DMS153 treated with DMSO at 0.1 percent for 48 hours (cell line): ENCODE results near the gene NINJ1.
A peak's percentile ranks its signal among the peaks of the same experiment; 100 is the strongest.
"Not testable (repeated sequence)": the region's sequence is repeated elsewhere in the genome, so short reads cannot be mapped to it uniquely, and the experiment has no call there.

Experiments
- DNase-seq: peaks from one replicate; lab custom pipeline; 2025; ENCODE audit not compliant: unreplicated experiment; lab: John Stamatoyannopoulos, UW

The NINJ1 gene

DNA sequence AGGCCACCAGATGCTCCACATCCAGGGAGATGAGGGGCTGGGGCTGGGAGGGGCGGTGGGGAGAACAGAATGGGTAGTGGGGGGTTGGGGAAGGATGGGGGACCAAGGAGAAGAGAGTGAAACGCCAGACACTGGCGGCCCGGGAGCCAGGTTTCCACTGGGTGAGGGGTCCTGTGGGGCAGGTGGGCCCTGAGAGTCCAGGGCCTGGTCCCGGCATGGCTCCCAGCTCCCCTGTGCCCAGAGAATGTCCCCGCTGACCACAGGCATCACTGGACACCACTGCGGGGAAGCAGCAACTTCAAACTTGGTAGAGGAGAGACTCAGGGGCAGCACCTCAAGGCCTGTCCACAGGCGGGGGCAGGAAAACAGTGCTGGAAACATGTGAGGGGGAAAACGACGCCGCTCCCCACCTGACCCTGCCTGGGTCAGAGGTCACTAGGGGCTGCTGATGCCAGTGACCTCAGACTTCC, 13.2 kb downstream of the NINJ1 start:
- no peak for DNase-seq

DNA sequence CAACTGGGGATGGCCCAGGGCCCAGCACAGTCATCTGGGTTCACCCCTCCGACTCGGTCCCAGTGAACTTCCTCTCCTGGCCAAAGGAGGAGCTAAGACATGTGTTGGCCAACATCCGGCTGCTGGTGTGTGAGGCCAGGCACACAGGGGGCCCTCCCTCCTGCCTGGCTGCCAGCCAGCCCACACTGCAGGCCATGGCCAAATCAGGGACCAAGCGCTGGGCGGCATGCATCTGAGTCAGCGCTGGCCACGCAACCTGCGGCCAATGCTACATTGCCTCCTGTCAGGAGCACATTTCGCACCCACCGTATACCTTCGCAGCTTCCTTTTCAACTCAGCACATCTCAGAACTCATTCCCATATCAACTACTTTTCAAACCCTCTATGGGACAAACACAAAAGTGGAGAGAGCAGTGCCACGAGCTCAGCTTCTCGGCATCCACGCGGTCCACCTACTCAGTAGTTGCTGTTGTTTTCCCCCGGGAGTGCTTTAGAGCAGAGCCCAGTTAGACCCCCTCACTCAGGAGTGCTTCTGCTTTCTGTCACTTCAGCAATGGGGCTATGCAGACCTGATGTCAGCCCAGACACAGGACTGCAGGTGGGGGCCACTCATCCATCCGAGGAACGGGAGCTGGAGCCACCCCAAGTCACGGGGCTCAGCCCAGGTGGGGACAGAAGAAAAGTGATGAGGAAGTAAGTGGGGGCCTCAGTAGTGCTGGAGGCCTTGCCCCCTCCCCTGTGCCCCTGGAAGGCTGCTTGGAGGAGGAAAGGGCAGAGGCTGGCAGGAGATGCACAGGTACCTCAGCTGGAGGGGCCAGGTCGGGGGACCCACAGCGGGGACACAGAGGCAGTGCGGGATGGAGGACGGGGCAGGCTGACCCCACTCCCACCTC, 13.9 kb downstream of the NINJ1 start:
- peak; percentile 32 for DNase-seq

DNA sequence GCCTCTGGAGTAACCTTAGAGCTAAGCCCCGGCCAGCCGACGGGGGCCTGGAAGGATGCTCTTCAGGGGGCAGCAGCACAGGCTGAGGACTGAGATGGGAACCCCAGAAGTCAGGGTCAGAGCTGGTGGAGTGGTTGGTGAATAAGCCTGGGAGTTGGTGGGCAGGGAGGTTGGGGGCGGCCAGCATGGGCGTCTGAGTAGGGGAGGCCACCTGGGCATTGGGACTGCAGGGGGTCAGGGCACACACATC, 14.4 kb downstream of the NINJ1 start:
- DNase-seq: no peak

DNA sequence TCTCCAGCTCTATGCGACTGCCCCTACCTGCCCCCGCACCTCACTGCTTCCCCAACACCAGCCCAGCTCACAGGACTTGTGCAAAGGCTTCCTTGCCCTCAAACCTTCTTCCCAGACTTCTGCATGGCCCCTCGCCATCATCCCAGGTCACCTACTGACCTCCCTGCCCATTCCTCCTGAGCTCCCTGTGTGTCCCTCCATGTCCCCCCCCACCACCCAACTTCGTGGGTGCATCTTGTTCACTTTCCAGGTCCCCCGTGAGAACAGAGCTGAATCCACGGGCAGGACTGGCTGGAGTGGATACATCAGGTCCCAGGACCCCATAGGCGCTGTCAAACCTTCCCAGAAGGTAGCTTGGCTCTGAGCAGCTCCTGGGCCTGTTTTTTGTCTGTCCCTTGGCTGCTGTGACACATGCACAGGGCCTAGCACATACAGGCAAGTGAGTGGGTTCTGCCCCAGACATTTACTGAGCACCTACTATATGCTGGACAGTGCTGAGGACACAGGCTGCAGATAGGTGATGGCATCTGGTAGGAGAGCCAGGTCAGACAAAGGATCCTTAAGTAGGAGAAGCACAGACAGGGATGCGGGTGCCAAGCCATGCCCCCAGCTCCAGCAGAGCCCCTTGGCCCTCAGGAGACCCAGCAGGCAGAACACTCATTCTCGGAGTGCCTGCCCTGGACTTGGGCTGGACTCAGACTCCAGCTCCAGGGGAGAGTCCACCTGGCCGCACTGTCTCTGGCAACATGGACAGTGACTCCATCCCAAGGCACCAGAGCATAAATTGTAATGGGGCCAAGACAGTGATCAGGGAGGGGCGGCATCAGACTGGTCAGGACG, 15.0 kb downstream of the NINJ1 start:
- no peak for DNase-seq

DNA sequence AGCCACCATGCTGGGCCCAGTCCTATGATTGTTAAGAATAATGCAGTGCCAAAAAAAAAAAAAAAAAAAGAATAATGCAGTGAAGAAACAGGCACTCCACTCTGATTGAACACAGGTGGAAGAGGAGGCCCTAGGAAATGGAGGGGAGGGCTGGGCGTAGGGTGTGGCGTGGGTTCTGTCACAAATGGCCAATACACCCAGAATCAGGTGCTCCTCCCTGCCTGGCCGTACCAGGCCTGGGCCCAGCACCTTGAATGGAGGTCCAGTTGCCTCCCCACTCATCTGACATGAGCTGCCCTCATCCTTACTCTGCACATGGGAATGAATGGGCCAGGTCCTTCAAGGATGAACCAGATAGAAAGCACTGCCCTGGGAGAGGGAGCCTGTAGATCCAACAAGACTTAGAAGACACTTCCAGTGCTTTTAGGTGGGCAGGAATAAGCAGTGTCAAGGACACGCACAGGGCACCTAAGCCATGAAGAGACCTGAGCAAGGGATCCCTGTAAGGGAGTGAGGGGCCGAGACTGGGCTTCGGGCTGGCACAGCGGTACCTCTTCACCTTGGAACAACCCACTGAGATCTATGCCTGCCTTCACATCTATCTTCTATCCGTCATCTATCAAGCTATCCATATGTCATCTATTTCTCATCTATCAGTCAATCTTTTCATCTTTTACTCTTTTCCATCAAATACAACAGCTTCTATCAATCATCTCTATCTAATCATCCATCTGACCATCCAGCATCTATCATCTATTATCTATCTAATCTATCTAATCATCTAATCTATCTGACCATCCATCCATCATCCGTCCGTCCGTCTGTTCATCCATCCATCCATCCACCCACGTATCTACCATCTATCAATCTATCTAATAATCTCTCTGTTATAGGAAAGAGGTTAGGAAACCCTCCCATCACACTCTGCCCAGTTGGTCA, 15.9 kb downstream of the NINJ1 start:
- DNase-seq: no peak

DNA sequence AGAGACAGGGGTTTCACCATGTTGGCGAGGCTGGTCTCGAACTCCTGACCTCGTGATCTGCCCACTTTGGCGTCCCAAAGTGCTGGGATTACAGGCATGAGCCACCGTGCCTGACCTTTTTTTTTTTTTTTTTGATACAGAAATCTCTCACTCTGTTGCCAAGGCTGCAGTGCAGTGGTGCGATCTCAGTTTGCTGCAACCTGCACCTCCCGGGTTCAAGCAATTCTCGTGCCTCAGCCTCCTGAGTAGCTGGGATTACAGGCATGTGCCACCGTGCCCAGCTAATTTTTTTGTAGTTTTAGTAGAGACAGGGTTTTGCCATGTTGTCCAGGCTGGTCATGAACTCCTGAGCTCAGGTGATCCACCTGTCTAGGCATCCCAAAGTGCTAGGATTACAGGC, 16.5 kb downstream of the NINJ1 start:
- DNase-seq: not testable (repeated sequence)

DNA sequence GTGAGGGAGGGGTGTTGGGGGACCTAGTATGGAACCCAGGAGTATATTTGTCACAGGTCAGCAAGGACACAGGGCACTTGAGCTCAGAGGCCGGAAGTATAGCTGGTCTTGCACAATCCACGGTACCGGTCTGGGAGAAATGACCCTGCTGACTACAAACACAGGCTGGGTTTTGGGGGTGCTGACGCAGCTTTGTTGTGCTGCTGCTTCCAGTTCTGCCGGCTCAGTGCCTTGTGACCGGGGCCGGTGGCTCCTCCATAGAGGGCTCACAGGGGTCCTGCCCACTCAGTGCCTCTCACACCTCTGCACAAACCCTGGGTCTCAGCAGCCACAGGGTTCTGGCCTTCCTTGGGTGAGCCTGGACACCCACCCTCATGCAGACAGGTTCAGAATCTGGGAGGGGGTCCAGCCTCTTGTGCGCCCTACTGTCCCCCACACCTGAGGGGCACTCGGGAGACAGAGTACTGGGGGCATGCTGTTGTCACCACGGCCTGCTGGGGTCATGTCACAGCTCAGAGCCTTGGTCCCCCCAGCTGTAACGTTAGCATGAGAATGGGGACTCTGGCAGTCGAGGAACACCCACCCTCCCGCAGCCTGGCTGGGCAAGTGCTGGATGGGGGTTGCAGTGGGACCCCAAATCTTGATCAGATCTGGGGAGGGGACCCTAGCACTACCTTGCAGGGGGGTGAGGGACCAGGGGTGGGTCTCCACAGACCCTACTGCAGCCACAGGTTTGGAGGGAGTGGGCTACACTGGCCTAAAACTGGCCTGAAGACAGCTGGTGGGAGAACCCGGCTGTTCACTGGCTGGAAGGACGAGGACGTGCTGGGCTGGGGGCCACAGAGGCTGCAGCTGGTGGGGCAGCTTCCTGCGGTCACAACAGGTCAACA, 17.7 kb downstream of the NINJ1 start:
- no peak for DNase-seq

DNA sequence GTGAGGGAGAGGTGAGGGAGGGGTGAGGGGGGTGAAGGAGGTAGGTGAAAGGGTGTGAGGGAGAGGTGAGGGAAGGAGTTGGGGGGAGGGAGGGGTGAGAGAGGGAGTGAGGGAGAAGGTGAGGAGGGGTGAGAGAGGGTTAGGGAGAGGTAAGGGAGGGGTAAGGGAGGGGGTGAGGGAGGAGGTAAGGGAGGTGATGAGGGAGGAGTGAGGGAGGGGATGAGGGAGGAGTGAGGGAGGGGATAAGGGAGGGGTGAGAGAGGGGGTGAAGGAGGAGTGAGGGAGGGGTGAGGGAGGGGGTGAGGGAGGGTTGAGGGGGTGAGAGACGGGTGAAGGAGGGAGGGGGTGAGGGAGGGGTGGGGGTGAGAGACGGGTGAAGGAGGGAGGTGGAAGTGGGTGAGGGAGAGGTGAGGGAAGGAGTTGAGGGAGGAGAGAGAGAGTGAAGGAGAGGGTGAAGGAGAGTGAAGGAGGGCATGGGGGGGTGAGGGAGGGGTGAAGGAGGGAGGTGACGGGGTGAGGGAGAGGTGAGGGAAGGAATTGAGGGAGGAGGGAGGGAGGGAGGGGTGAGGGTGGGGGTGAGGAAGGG, 18.5 kb downstream of the NINJ1 start:
- DNase-seq: no peak

DNA sequence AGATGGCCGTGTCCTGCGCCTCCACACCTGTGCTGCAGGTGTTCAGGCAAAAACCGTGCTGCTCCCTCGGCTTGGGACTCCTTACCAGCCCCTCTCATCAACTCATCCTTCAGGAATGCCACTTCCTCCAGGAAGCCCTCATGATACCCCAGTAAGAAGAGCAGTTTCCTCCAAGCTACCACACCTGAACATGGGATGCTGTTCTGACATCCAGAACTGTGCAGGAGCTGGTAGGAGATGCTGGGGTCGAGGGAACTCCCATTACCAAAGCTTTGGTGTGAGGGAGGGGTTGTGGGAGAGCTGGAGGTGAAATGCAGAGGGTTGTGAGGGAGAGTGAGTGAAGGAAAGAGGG, 19.1 kb downstream of the NINJ1 start:
- no peak for DNase-seq

DNA sequence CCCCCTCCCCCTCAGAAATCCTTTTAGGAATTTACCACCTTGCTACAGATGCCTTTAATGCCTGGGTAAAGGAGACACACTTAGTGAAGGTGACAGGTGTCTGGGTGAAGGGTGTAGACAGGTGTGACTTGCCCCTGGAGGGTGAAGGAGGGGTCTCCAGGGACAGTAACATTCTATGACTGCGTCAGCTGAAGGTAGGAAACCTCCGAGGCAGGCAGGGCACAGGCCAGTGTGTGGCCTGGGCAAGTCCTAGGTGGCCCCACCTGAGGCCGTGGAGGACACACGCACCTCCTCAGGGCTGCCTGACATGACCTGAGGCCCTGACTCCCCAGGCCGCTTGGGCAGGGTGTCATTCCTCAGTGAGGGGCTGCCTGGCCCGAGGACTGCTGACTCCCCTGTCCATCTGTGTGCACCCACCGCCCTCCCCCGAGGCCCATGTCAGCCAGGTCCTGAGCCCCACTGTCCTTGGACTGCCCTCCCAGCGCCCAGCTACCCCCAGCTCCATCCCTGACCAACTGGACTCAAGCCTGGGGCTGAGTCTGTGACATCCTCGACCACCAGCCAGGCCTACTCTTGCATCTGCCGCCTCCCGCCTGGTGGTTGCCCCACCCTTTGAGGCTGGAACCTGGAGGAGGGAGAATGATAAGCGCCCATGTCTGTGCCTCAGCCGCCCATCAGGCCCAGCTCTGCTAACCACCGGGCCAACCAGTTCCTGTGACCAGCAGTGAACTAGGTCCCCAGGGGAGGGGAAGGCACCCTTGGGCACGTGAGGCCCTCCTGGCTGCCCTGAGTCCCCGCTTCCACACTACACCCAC, 19.7 kb downstream of the NINJ1 start:
- no peak for DNase-seq

DNA sequence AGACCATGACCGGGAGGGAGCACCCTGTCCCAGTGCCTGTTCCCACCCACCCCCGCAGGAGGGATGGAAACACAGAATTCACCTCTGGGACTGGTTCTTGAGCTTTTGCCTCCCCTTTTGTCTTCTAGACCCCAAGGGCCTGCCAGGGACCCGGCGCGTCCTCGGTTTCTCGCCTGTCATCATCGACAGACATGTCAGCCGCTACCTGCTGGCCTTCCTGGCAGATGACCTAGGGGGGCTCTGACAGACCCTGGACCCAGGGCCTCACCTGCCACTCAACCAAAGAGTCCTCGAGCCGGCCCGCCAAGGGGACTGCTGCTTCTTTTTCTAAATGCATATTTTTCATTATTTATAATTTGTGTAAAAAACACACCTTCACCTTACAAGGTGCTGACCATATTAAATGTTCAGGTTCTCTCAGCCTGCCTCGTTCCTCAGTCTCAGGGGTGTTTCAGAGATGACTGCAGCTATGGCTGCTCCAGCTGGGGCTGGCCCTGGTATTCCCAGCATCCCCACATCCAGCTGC, 21.1 kb downstream of the NINJ1 start:
- DNase-seq: no peak

DNA sequence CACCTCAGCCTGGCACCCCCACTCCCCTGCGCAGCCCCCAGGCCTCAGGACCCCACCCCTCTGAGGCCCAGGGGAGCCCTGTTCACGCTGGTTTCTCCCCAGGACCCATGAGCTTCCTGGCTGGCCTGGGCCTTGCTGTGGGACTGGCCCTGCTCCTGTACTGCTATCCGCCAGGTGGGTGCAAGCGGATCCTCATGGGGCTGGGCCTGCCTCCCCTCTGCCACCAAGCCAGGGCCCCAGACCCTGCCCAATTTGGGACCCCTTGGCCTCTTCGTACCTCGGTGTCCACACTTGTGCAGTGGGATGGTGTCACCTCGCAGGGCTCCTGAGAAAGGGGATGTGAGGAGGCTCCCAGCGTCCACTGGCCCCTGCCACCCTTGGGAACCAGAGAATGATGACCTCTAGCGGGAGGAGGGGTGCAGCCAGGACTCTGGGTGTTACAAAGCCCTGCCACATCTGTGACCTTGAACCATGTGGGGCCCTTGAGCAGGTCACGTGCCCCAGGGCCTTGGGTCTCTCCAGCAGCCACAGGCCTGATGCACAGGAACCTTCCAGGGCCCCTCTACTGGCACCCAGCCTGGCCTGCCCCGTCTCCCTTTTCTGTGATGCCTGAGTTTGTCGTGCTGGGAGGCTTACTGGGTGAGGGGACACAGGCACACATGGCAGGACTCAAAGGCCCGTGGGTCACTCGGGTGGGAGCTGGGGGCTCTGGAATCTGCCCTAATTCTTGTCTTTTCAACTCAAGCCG, 21.8 kb downstream of the NINJ1 start:
- no peak for DNase-seq

DNA sequence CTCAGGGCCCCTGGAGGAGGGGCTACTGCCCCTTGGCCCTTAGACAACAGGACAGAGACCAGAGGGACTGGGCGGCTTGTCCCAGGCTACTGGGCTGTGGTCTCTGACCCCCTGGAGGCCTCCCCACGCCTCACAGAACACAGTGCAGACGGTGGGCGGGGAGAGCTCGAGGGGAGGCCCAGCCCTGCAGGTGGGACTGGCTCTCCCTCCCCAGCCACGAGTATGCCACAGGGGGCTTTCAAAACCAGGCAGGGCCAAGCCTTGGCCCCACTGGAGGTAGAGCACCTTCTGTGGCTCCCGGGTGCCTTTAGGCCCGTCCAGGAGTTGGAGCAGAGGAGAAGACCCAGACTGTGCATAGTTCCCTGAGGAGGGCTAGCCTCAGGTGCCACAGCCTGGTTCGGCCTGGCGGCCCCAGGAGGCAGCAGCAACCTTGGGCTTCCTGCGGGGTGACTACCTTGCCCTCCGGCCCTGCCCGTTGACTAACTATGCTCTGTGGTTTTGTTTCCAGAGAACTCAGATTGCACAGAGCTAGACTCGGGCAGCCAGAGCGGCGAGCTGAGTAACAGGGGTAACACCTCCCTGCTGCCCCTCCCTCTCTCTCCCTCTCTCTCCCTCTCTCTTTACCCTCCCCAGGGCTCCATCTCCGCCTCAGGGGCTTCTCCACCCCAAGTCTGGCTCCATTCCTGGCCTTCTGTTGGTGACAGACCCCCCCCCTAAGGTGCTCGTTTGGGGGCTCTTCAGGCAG, 22.5 kb downstream of the NINJ1 start:
- DNase-seq: no peak

DNA sequence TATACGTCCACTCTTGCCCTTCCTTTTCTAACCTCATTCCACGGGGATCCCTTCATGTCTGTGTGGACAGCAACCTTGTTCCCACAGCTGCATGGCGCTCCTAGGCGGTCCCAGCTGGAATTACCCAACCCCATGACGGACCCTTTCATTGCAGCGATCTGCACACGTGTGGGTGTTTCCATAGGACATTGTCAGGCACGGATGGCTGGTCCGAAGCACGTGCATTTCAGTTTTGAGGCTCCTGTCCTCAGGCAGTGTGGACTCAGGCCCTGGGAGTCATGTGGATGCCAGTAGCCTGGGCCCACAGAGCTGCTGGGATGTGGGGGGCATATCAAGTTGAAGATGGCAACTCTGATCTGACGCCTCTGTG, 23.1 kb downstream of the NINJ1 start:
- no peak for DNase-seq

DNA sequence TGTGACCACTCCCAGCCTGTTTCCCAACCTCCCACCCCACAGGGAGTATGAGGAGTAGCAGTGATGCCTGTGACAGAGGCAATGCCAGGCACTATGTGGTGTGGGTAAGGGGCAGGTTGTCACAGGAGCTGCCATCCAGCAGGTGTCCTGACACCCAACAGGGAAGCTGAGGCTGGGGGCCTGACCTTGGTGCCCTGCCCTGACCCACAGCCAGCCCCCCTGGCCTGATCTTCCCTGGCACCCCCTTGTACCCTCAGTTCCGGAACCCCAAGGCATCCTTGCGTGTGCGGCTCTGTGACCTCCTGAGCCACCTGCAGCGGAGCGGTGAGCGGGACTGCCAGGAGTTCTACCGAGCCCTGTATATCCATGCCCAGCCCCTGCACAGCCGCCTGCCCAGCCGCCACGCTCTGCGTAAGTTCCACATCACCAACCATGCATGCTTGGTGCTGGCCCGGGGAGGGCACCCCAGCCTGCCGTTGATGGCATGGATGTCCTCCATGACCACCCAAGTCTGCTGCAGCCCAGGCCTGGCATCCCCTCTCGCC, 23.7 kb downstream of the NINJ1 start:
- DNase-seq: no peak

DNA sequence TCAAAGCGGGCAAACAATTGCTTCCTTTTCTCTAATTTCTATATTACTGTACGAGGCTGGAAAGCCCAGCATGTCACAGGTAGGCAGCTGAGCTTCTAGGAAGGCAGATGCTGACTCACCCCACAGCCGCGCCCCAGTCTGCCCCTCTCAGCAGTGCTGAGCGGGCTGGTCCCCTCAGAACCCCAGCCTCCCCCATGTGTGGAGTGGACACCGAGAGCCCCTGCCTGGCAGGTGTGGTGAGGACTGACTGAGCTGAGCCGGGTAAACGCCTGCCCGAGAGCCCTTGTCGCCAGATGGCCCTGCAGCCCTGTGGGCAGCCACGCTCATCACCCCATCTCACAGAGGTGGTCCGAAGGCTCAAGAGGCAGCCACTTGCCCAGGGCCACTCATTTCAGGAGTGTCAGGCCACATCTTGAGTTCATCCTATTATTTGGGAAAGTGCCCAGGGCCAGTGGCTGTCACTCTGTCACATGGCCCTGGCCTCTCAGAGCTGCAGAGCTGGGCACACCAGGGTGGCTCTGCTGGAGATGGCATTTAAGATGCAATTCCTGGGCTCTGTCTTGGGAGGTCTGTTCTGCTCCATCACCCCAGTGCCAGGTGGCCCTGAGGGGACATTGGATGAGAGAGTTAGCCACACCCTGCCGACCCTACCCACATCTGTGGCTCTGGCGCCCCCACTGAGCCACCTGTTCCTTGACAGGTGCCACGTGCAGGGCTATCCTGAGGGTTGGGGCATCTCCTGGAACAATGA, 25.6 kb downstream of the NINJ1 start:
- no peak for DNase-seq

DNA sequence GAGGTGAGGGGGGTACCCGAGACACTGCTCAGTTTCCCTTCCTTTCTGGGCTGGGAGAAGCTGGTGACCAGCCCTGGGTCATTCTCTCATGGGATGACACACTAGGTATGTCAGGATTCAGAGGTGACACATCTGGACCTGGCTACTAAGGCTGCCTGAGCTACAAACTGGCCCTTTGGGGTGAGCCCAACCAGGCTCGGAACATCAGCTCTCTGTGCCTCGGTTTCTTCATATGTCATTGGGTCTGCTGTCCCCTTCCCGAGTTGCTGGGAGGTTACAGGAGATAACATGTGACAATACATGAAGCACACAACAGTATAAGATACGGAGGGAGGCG, 26.3 kb downstream of the NINJ1 start:
- DNase-seq: no peak
